Ovary (tissue), 9 donors: ENCODE measurements around the gene RAI14. TPM values are rescaled to one million over a fixed set of nuclear protein-coding genes. Genes with fewer than 3 reads are reported as not detected.
"Not testable (repeated sequence)": the region's sequence is repeated elsewhere in the genome, so short reads cannot be mapped to it uniquely, and the experiment has no call there.

Experiments
- DNase-seq, 5 donors: peaks; one replicate each; pipeline ENCODE4 v3.0.0-alpha.2; 2019 to 2020
- H3K27ac ChIP-seq, 2 donors: fragments of 200-600 bp; one replicate each; pipeline versions ENCODE4 v1.5.1 to v1.8.0; 2019 to 2022
- H3K27me3 ChIP-seq: fragments of 200-600 bp; one replicate; pipeline ENCODE4 v1.8.0; 2022
- H3K36me3 ChIP-seq: fragments of 200-600 bp; sonication (generic); one replicate; pipeline ENCODE4 v1.5.1; 2019
- H3K4me1 ChIP-seq: one replicate; pipeline ENCODE4 v1.8.1; 2013; ENCODE audit warnings: mild to moderate bottlenecking, moderate library complexity; ENCODE audit not compliant: insufficient read depth
- H3K4me3 ChIP-seq: fragments of 200-600 bp; sonication (generic); one replicate; pipeline ENCODE4 v1.5.1; 2017
- H3K9me3 ChIP-seq, 2 donors: fragments of 200-600 bp in 1 of 2; sonication (generic) in 1 of 2; one replicate each; pipeline versions ENCODE4 v1.5.1 to v1.8.1; 2013 to 2019; ENCODE audit warnings: mild to moderate bottlenecking in 1 of 2, moderate library complexity in 1 of 2
- CTCF ChIP-seq, 3 donors: fragments of 450-650 bp in 2 of 3; fragments of 200-600 bp in 1 of 3; IDR thresholded peaks; one replicate each; pipeline versions ENCODE4 v1.5.1 to v1.8.0; 2016 to 2022; ENCODE audit warnings: antibody characterized with exemption in 3 of 3, mild to moderate bottlenecking in 1 of 3
- EP300 ChIP-seq: sonication (generic); formaldehyde crosslinking; IDR thresholded peaks from one replicate; pipeline ENCODE4 v1.6.1; 2017; ENCODE audit warnings: antibody characterized with exemption
- POLR2A ChIP-seq: fragments of 450-650 bp; IDR thresholded peaks from one replicate; pipeline ENCODE4 v1.6.1; 2017; ENCODE audit warnings: antibody characterized with exemption, mild to moderate bottlenecking, moderate library complexity
- whole genome bisulfite sequencing, 3 donors: extraction: QIAGEN DNeasy Blood & Tissue Kit in 1 of 3; methylation state at CpG; one replicate each; pipeline versions ENCODE4 v1.1.5 to v1.1.7; 2013 to 2017; 5-methylcytosine and 5-hydroxymethylcytosine counted together
- intact Hi-C, 4 donors: fragments of 100-400 bp; cut with DNase I; formaldehyde crosslinking; loops; one replicate each; pipeline versions ENCODE4 v1.11.0 to v1.15.1; 2022 to 2023
- polyA plus RNA-seq, 2 donors: library from polyadenylated mRNA; stranded (reverse); fragments of 200-250 nt in 1 of 2; fragments of 350-450 nt in 1 of 2; fragmentation: Illumina TruSeq in 1 of 2; extraction: RNeasy Lipid Tissue Mini Kit (QIAGEN cat#74804) in 1 of 2; gene quantifications; one replicate each; pipeline ENCODE4 v1.2.3, GENCODE V29; 2013 to 2014
- total RNA-seq, 7 donors: library from RNA; depleted of rRNA in 2 of 7; stranded (reverse); fragments of >200 nt in 2 of 7; fragmentation: NEBNext Ultra II Directional in 3 of 7; extraction: Animal tissue kit (Norgen Biotek cat#: 25700) in 3 of 7; gene quantifications; one replicate each; pipeline versions ENCODE4 v1.1.0 to v1.2.4, GENCODE V29; 2016 to 2023
- donor health status: DM: no; HTN: no; CAD: no; lungs with moderate emphysema.
- donor health status: DM: no; HTN: no; CAD: no.
- donor health status: Bipolar disorder and iron deficiency.
- donor health status: DM: yes; HTN: yes; CAD: no.
- donor health status: DM: no; HTN: no; CAD: no.
- donor health status: DM: yes; HTN: yes; CAD: no.

RAI14 gene
- total and polyA plus RNA-seq, 9 donors: 8.2 to 36.1 (median 25.9) TPM

- no peak for TF ChIP-seq EP300
- TF ChIP-seq POLR2A: no peak
- no peak for TF ChIP-seq CTCF (IDR thresholded peaks at IDR 0.05)
- H3K27me3 ChIP-seq: no peaks in the 10 kb centered on the region
- H3K9me3 ChIP-seq: no peaks in the 10 kb centered on the region
- H3K27ac ChIP-seq: no peak overlapping the region
- H3K4me3 ChIP-seq: no peak overlapping the region
- H3K4me1 ChIP-seq: no peaks in the 10 kb centered on the region
- intact Hi-C loops: no loop called here
- no peaks in the 10 kb centered on the region for H3K36me3 ChIP-seq
- 93 to 97% (median 96%) methylated on average over 8 of the region's 8 CpGs for WGBS, 3 donors
- DNase-seq: no peak
Measured at GRCh38 chr5:34822956-34823715, 167.0 kb downstream of the RAI14 start.

- no peaks in the 10 kb centered on the region for H3K27me3 ChIP-seq
- no peak for TF ChIP-seq EP300
- no peak for TF ChIP-seq POLR2A
- no peak for TF ChIP-seq CTCF (IDR thresholded peaks at IDR 0.05)
- no peaks in the 10 kb centered on the region for H3K36me3 ChIP-seq
- WGBS, 3 donors: 53 to 68% (median 54%) methylated on average over 6 of the region's 6 CpGs
- H3K27ac ChIP-seq: no peak overlapping the region
- no peak for DNase-seq
- no peaks in the 10 kb centered on the region for H3K9me3 ChIP-seq
- intact Hi-C loops: no loop called here
- no peak overlapping the region for H3K4me3 ChIP-seq
- peaks cover 3% of the 10 kb centered on the region for H3K4me1 ChIP-seq
Measured at GRCh38 chr5:34826347-34826746, 170.2 kb downstream of the RAI14 start.

GRCh38 chr5:34827588-34828506 lies 171.7 kb downstream of the RAI14 start:
- H3K27me3 ChIP-seq: no peaks in the 10 kb centered on the region
- H3K36me3 ChIP-seq: no peaks in the 10 kb centered on the region
- H3K27ac ChIP-seq: no peak overlapping the region
- no peak for TF ChIP-seq POLR2A
- no peak for DNase-seq
- H3K4me1 ChIP-seq: peaks cover 3% of the 10 kb centered on the region
- intact Hi-C loops: no loop called here
- no peak overlapping the region for H3K4me3 ChIP-seq
- 91 to 97% (median 96%) methylated on average over 6 of the region's 6 CpGs for WGBS, 3 donors
- no peaks in the 10 kb centered on the region for H3K9me3 ChIP-seq

- not testable (repeated sequence) for DNase-seq, H3K4me1 ChIP-seq, H3K27ac ChIP-seq, H3K27me3 ChIP-seq, H3K9me3 ChIP-seq, H3K36me3 ChIP-seq, H3K4me3 ChIP-seq
- intact Hi-C loops: loop anchor here in 2 of 4 donors (10.0 kb wide), 1 partner anchor 176 kb away; the partner anchor contains the start of gene RAI14 (in 2 of the 2)
- 59 to 83% (median 63%) methylated on average over 7 of the region's 7 CpGs for WGBS, 3 donors
Measured at GRCh38 chr5:34830827-34831226, 174.7 kb downstream of the RAI14 start.

DNA sequence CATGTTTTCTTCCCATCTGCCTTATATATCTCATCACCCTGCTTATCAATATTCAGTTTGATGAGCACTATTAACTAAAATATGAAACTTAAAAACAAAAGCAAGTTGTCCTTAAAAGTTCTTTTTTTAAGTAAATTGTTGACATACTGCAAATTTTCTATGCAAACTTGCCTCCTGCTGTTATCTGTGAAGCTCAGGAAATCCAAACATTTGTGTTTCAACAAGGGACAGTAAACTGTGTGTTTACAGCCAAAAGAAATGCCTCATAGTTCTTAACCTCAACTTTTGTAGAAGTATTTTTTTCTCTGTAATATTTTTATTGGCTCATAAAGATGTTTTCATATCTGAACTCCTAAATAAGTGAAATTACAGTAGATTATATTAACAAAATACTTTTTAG lies 175.2 kb downstream of the RAI14 start:
- Histone ChIP-seq H3K27ac (no peak overlapping the region), H3K4me1 (peaks cover 3% of the 10 kb centered on the region), H3K27me3 (no peaks in the 10 kb centered on the region), H3K9me3 (no peaks in the 10 kb centered on the region), H3K36me3 (no peaks in the 10 kb centered on the region), H3K4me3 (no peak overlapping the region)
- no peak for TF ChIP-seq POLR2A
- TF ChIP-seq EP300: no peak
- no peak for TF ChIP-seq CTCF (IDR thresholded peaks at IDR 0.05)
- intact Hi-C loops: loop anchor here in 2 of 4 donors (10.0 kb wide), 1 partner anchor 177 kb away; the partner anchor contains the start of gene RAI14 (in 2 of the 2)
- no peak for DNase-seq
